ENCODE results near the gene FLNB. TPM values are rescaled to one million over a fixed set of nuclear protein-coding genes. Genes with fewer than 3 reads are reported as not detected.

FLNB gene
- total and polyA plus RNA-seq, 10 of the 15 experiments (the other 5 are each of a cell fraction or from before 2014, with no cell fraction given), result 13.6 to 51.8 (median 26.4) TPM

GRCh38 chr3:58006661-58007060 lies 1.6 kb upstream of the FLNB start:
- POLR2A ChIA-PET, result no interaction called here

More at GRCh38 chr3:58006661-58007060, 1.6 kb upstream of the FLNB start:
- peaks cover 6% of the 10 kb centered on the region for H3K4me1 ChIP-seq (ENCODE audit: control insufficient read depth, insufficient read depth, low read length)
- in situ Hi-C loops (cut with MboI), result no loop called here
- no peak for FAIRE-seq
- WGBS (ENCODE audit: insufficient coverage, insufficient replicate concordance, low lambda C conversion rate, missing lambda C conversion rate), result 30% methylated on average over 6 of the region's 6 CpGs
- no peaks in the 10 kb centered on the region for H3K36me3 ChIP-seq (ENCODE audit: control insufficient read depth in 2 of 2, insufficient read depth in 2 of 2, low read length in 1 of 2)
- CTCF ChIA-PET, result interaction anchor here (0.8 to 9.0 kb wide), 13 partner anchors 9 to 210 kb away, joined by 3 to 88 read pairs (median 7); no protein-coding TSS in a partner anchor
- H3K27ac ChIP-seq (ENCODE audit: control insufficient read depth, insufficient read depth), result no peak overlapping the region
- no peak overlapping the region for H3K4me3 ChIP-seq
- H4K20me1 ChIP-seq (ENCODE audit: control insufficient read depth, insufficient read depth), result no peaks in the 10 kb centered on the region
- no peaks in the 10 kb centered on the region for H3K9me3 ChIP-seq (replicated peaks; ENCODE audit: control insufficient read depth, insufficient read depth, low read length)
- ATAC-seq, result no peak
- no peaks in the 10 kb centered on the region for H3K27me3 ChIP-seq (replicated peaks in 1 of 2; ENCODE audit: control insufficient read depth in 2 of 2, insufficient read depth in 2 of 2, low read length in 1 of 2)
- RAD21 ChIA-PET (ENCODE audit: unreplicated experiment), result interaction anchor here (1.0 to 8.9 kb wide), 11 partner anchors 18 to 226 kb away, joined by 3 to 110 read pairs (median 5); no protein-coding TSS in a partner anchor
- SMC1A ChIA-PET (ENCODE audit: uncharacterized antibody, unreplicated experiment), result interaction anchor here (0.9 to 9.7 kb wide), 9 partner anchors 8 to 211 kb away, joined by 3 to 135 read pairs (median 14); no protein-coding TSS in a partner anchor
- H3K79me2 ChIP-seq (ENCODE audit: control insufficient read depth, insufficient read depth, low read length), result peaks cover 20% of the 10 kb centered on the region
- BruUV-seq (replicated peaks), result no TSS peak
- H2AFZ ChIP-seq (ENCODE audit: control insufficient read depth, low read depth, low read length), result no peak overlapping the region
- no peak for TF ChIP-seq POLR2AphosphoS5 (IDR thresholded peaks at IDR 0.05; ENCODE audit: low read length)
- no peak for TF ChIP-seq E2F4 (IDR thresholded peaks at IDR 0.05; ENCODE audit: low read depth, low read length)
- no peak overlapping the region for H3K4me2 ChIP-seq (ENCODE audit: control insufficient read depth, insufficient read depth)
- intact Hi-C loops (cut with micrococcal nuclease; ENCODE audit: unreplicated experiment), result loop anchor here (10.0 kb wide), 1 partner anchor 298 kb away; the partner anchor contains the start of genes HTD2 and RPP14
- no peak overlapping the region for H3K9ac ChIP-seq (ENCODE audit: control insufficient read depth, insufficient read depth, low read length)
- DNase-seq (ENCODE audit: low read depth, low spot score), result no peak

All from GM12878 (cell line).